Measurements from ENCODE around the gene IPO8.
"Not testable (repeated sequence)": the region's sequence is repeated elsewhere in the genome, so short reads cannot be mapped to it uniquely, and the experiment has no call there.

The IPO8 gene

GRCh38 chr12:30617346-30618016, 78.2 kb downstream of the IPO8 start:
- FAIRE-seq (no peak), DNase-seq (ENCODE audit: insufficient read length, low spot score) (no peak)
- no peak for TF ChIP-seq PAX5 (IDR thresholded peaks at IDR 0.05; ENCODE audit: insufficient read depth, low read length, severe bottlenecking)
- no peak for TF ChIP-seq POLR2A (IDR thresholded peaks at IDR 0.05; ENCODE audit: low read depth, low read length)
- TF ChIP-seq POU2F2 (IDR thresholded peaks at IDR 0.05; ENCODE audit: low read depth, low read length) = no peak
- TF ChIP-seq POLR2AphosphoS5 (IDR thresholded peaks at IDR 0.05; ENCODE audit: low read depth, low read length) = no peak
- no peak for TF ChIP-seq TAF1 (IDR thresholded peaks at IDR 0.05; ENCODE audit: low read depth, low read length)
- TF ChIP-seq SPI1 (IDR thresholded peaks at IDR 0.05; ENCODE audit: low read depth, low read length) = no peak

GRCh38 chr12:30614031-30614430, 81.6 kb downstream of the IPO8 start:
- FAIRE-seq = no peak
- no peak for DNase-seq (ENCODE audit: insufficient read length, low spot score)
- TF ChIP-seq SPI1 (IDR thresholded peaks at IDR 0.05; ENCODE audit: low read depth, low read length) = no peak
- TF ChIP-seq POLR2AphosphoS5 (IDR thresholded peaks at IDR 0.05; ENCODE audit: low read depth, low read length) = no peak
- no peak for TF ChIP-seq PAX5 (IDR thresholded peaks at IDR 0.05; ENCODE audit: insufficient read depth, low read length, severe bottlenecking)
- TF ChIP-seq TAF1 (IDR thresholded peaks at IDR 0.05; ENCODE audit: low read depth, low read length) = no peak
- TF ChIP-seq POU2F2 (IDR thresholded peaks at IDR 0.05; ENCODE audit: low read depth, low read length) = no peak
- TF ChIP-seq POLR2A (IDR thresholded peaks at IDR 0.05; ENCODE audit: low read depth, low read length) = no peak

- no peak for TF ChIP-seq PAX5 (IDR thresholded peaks at IDR 0.05; ENCODE audit: insufficient read depth, low read length, severe bottlenecking)
- no peak for TF ChIP-seq POLR2A (IDR thresholded peaks at IDR 0.05; ENCODE audit: low read depth, low read length)
- TF ChIP-seq SPI1 (IDR thresholded peaks at IDR 0.05; ENCODE audit: low read depth, low read length) = no peak
- TF ChIP-seq TAF1 (IDR thresholded peaks at IDR 0.05; ENCODE audit: low read depth, low read length) = no peak
- no peak for TF ChIP-seq POU2F2 (IDR thresholded peaks at IDR 0.05; ENCODE audit: low read depth, low read length)
- TF ChIP-seq POLR2AphosphoS5 (IDR thresholded peaks at IDR 0.05; ENCODE audit: low read depth, low read length) = no peak
- DNase-seq (ENCODE audit: insufficient read length, low spot score) = no peak
- no peak for FAIRE-seq
These were observed 82.4 kb downstream of the IPO8 start for GRCh38 chr12:30613119-30613830.

GRCh38 chr12:30610718-30611117, 85.0 kb downstream of the IPO8 start:
- DNase-seq (ENCODE audit: insufficient read length, low spot score) = no peak
- no peak for FAIRE-seq
- no peak for TF ChIP-seq TAF1 (IDR thresholded peaks at IDR 0.05; ENCODE audit: low read depth, low read length)
- no peak for TF ChIP-seq POU2F2 (IDR thresholded peaks at IDR 0.05; ENCODE audit: low read depth, low read length)
- no peak for TF ChIP-seq PAX5 (IDR thresholded peaks at IDR 0.05; ENCODE audit: insufficient read depth, low read length, severe bottlenecking)
- TF ChIP-seq SPI1 (IDR thresholded peaks at IDR 0.05; ENCODE audit: low read depth, low read length) = no peak
- TF ChIP-seq POLR2A (IDR thresholded peaks at IDR 0.05; ENCODE audit: low read depth, low read length) = no peak
- TF ChIP-seq POLR2AphosphoS5 (IDR thresholded peaks at IDR 0.05; ENCODE audit: low read depth, low read length) = no peak

- DNase-seq (ENCODE audit: insufficient read length, low spot score) = not testable (repeated sequence)
These were observed 85.8 kb downstream of the IPO8 start for GRCh38 chr12:30609819-30610218.

GRCh38 chr12:30604302-30604701, 91.4 kb downstream of the IPO8 start:
- not testable (repeated sequence) for FAIRE-seq

More at GRCh38 chr12:30609819-30610218, 85.8 kb downstream of the IPO8 start:
- FAIRE-seq = not testable (repeated sequence)

GRCh38 chr12:30603129-30603528, 92.5 kb downstream of the IPO8 start:
- TF ChIP-seq POLR2AphosphoS5 (IDR thresholded peaks at IDR 0.05; ENCODE audit: low read depth, low read length) = no peak
- no peak for TF ChIP-seq PAX5 (IDR thresholded peaks at IDR 0.05; ENCODE audit: insufficient read depth, low read length, severe bottlenecking)
- TF ChIP-seq POU2F2 (IDR thresholded peaks at IDR 0.05; ENCODE audit: low read depth, low read length) = no peak
- no peak for TF ChIP-seq TAF1 (IDR thresholded peaks at IDR 0.05; ENCODE audit: low read depth, low read length)
- TF ChIP-seq SPI1 (IDR thresholded peaks at IDR 0.05; ENCODE audit: low read depth, low read length) = no peak
- TF ChIP-seq POLR2A (IDR thresholded peaks at IDR 0.05; ENCODE audit: low read depth, low read length) = no peak
- no peak for FAIRE-seq
- no peak for DNase-seq (ENCODE audit: insufficient read length, low spot score)

More at GRCh38 chr12:30604302-30604701, 91.4 kb downstream of the IPO8 start:
- DNase-seq (ENCODE audit: insufficient read length, low spot score) = not testable (repeated sequence)

- no peak for DNase-seq (ENCODE audit: insufficient read length, low spot score)
- no peak for FAIRE-seq
- TF ChIP-seq POU2F2 (IDR thresholded peaks at IDR 0.05; ENCODE audit: low read depth, low read length) (no peak), PAX5 (IDR thresholded peaks at IDR 0.05; ENCODE audit: insufficient read depth, low read length, severe bottlenecking) (no peak), POLR2A (IDR thresholded peaks at IDR 0.05; ENCODE audit: low read depth, low read length) (no peak)
These were observed 93.0 kb downstream of the IPO8 start for GRCh38 chr12:30602678-30603077.

GRCh38 chr12:30599608-30600007, 96.1 kb downstream of the IPO8 start:
- DNase-seq (ENCODE audit: insufficient read length, low spot score) (no peak), FAIRE-seq (no peak)
- TF ChIP-seq SPI1 (IDR thresholded peaks at IDR 0.05; ENCODE audit: low read depth, low read length) (no peak), POU2F2 (IDR thresholded peaks at IDR 0.05; ENCODE audit: low read depth, low read length) (no peak)

GRCh38 chr12:30598889-30599288, 96.8 kb downstream of the IPO8 start:
- TF ChIP-seq SPI1 (IDR thresholded peaks at IDR 0.05; ENCODE audit: low read depth, low read length) = no peak
- no peak for TF ChIP-seq POLR2A (IDR thresholded peaks at IDR 0.05; ENCODE audit: low read depth, low read length)
- TF ChIP-seq POU2F2 (IDR thresholded peaks at IDR 0.05; ENCODE audit: low read depth, low read length) = no peak
- TF ChIP-seq TAF1 (IDR thresholded peaks at IDR 0.05; ENCODE audit: low read depth, low read length) = no peak
- no peak for FAIRE-seq
- DNase-seq (ENCODE audit: insufficient read length, low spot score) = no peak

Measured in GM12891 (cell line).